GM18951 (cell line): ENCODE results near the gene TARP.

ENCODE experiments used
- POLR2A ChIP-seq: IDR thresholded peaks from 4 replicates; pipeline ENCODE4 v1.6.1; 2011; ENCODE audit warnings: mild to moderate bottlenecking; ENCODE audit not compliant: insufficient read length, insufficient read depth; ENCODE audit errors: extremely low read depth
- in situ Hi-C: fragments of 300-500 bp; cut with MboI; formaldehyde crosslinking; loops from one replicate; pipeline ENCODE4 v1.12.0; 2022; ENCODE audit warnings: low sequenced_read_pairs, mixed read lengths, inconsistent platforms; ENCODE audit not compliant: unreplicated experiment

The TARP gene

GRCh38 chr7:38310591-38311101, 37.2 kb upstream of the TARP start:
- TF ChIP-seq POLR2A = no peak
- in situ Hi-C loops = loop anchor here (10.0 kb wide), 1 partner anchor 86 kb away; no protein-coding TSS in a partner anchor

- TF ChIP-seq POLR2A = no peak
- in situ Hi-C loops = no loop called here
Observed at GRCh38 chr7:38309555-38309954, 36.1 kb upstream of the TARP start.

- in situ Hi-C loops = no loop called here
Observed at GRCh38 chr7:38308140-38308539, 34.7 kb upstream of the TARP start.

DNA sequence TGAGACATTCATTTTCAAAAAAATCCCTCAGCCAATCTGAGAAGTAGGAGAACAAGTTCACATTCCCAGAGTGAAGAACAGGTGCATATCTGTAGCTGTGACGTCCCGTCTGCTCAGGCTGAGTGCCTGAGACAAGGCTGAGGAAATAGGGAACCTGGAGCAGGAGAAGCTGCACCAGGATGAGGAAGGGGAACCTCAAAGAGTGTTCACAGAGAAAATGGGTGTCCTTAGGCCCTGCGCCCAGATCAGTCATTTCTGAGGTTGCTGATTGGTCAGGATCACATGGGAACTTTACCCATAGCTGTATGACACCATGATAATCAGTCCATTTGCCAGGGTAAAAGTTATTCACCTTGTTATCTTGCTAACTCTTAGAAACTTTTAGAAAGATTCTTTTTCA, 34.2 kb upstream of the TARP start:
- TF ChIP-seq POLR2A = no peak
- in situ Hi-C loops = no loop called here

More at GRCh38 chr7:38308140-38308539, 34.7 kb upstream of the TARP start:
- TF ChIP-seq POLR2A = no peak

DNA sequence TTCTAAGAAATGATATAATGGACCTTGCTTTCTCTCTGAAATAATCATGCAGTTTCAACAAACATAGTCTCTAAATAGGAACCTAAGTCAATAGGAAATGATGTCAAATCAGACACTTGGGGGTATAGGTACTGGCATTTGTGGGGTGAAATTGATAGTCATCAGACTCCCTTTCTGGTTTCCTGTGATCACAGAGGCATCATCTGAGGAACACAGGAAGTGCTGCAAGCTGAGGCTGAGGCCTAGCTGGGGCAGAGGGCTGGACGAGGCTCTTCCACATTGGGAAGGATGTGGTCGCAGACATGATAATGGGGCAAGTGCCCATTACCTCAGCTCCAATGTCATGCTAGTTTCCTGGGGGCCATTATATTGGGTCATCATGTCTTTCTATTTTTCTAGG, 33.5 kb upstream of the TARP start:
- in situ Hi-C loops = no loop called here
- no peak for TF ChIP-seq POLR2A

- in situ Hi-C loops = no loop called here
- TF ChIP-seq POLR2A = no peak
Observed at GRCh38 chr7:38306171-38306570, 32.7 kb upstream of the TARP start.

DNA sequence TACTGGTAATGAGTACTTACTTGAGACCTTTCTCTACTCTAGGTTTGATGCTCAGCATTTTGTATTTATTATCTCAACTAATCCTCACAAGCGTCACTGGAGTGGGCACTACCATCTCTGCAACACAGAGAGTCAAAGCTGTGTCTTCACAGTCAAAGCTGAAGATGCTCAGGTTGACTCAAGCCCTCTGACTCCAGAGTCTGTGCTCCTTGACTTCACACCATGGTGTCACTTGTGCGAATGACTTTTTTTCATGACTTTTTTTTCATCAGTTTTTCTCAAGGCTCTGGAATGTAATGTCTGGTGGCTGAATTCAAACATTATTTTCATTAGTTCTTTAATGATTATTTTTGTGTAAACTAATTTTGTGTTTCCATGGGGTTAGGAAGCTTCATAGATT, 30.4 kb upstream of the TARP start:
- no peak for TF ChIP-seq POLR2A

DNA sequence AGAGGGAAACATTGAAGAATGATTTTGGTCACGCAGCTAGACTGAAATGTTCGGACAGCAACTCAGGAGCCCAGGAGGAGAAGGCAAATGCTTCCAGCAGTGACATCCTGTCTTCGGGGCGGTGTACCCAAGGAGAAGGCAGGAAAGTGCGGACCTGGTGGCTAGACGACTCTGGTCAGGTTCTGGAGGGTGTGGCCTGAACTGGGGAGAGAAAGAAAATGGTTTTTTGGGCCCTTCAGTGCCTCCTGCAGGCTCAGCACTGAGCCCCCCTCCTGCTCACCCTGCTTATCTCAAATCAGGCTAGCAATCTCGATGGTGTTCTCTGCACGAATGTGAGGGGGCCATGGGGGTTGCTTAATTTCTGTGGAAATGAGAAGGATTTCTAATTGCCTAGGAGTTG, 26.7 kb upstream of the TARP start:
- in situ Hi-C loops = no loop called here
- no peak for TF ChIP-seq POLR2A

More for the DNA sequence above, 30.4 kb upstream of the TARP start:
- in situ Hi-C loops = no loop called here

GRCh38 chr7:38299275-38299931, 26.0 kb upstream of the TARP start:
- TF ChIP-seq POLR2A = no peak
- in situ Hi-C loops = no loop called here

- no peak for TF ChIP-seq POLR2A
- in situ Hi-C loops = no loop called here
Observed at GRCh38 chr7:38296059-38296857, 22.8 kb upstream of the TARP start.

- no peak for TF ChIP-seq POLR2A
- in situ Hi-C loops = no loop called here
Observed at GRCh38 chr7:38294926-38295325, 21.5 kb upstream of the TARP start.

- TF ChIP-seq POLR2A = no peak
- in situ Hi-C loops = no loop called here
Observed at GRCh38 chr7:38292442-38292841, 19.0 kb upstream of the TARP start.

- in situ Hi-C loops = no loop called here
- no peak for TF ChIP-seq POLR2A
Observed at GRCh38 chr7:38291650-38292049, 18.2 kb upstream of the TARP start.

DNA sequence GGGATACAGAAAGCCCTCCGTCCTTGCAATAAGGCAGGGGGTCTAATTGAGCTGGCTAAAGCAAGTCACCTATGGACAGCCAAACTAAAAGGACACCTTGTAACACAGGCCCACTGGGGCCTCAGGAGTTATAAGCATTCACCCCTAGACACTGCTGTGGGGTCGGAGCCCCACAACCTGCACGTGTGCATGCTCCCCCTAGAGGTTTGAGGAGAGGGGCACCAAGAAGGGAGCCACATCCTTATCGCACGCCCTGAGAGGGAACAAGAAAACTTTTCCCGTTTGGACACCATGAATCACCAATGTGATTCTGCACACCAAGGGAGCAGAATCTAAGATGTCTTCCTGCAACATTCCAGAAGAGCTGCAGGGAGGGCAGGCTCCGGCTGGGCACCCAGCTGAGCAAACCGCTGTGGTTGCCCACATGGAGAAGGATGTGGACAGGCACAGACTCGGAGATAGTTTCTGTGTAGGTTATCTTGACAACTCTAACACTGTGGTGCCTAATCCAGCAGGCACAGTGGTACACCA, 17.7 kb upstream of the TARP start:
- in situ Hi-C loops = no loop called here
- no peak for TF ChIP-seq POLR2A

DNA sequence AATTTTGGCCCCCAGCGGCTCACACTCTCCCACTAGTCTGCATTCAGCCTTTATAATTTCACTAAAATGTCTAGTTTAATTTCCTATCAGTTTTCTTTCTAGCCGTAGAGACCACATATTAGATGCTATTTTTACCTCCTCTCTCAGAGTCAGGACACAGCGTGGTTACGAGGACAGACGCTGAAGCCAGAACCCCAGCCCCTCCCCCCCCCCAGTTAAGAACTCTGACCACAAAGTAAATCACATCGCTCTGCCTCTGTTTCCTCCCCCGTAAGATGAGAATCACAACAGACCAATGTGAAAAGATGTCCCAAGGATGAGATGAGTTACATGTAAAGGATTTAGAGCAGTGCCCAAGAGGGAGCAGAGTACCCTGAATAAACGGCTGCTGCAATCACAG, 11.1 kb upstream of the TARP start:
- no peak for TF ChIP-seq POLR2A
- in situ Hi-C loops = no loop called here
